Activated T-cell treated with anti-CD3 and anti-CD28 coated beads, Interleukin-2, amount 50 U/mL, for 72 hours (primary cell): ENCODE data around the gene SRRD. TPM values are rescaled to one million over a fixed set of nuclear protein-coding genes. Genes with fewer than 3 reads are reported as not detected.
"Not testable (repeated sequence)": the region's sequence is repeated elsewhere in the genome, so short reads cannot be mapped to it uniquely, and the experiment has no call there.

Source experiments
- ATAC-seq, 2 donors: fragments of 150-1000 bp; cut with Tn5 transposase; replicated peaks in 1 of 2; 2 replicates each; pipeline ENCODE4 v1.10.0; 2021; ENCODE audit warnings: moderate library complexity in 2 of 2, mild to moderate bottlenecking in 1 of 2
- DNase-seq, 2 donors: peaks; one replicate each; pipeline ENCODE4 v3.0.0; 2021 to 2022; ENCODE audit warnings: mixed read lengths in 1 of 2
- H3K27ac Mint-ChIP-seq: one replicate; pipeline ENCODE4 v1.8.0; 2022; ENCODE audit warnings: mild to moderate bottlenecking, moderate library complexity, mixed read lengths
- H3K27me3 Mint-ChIP-seq: one replicate; pipeline ENCODE4 v1.8.0; 2022; ENCODE audit warnings: low read depth, mixed read lengths
- H3K36me3 Mint-ChIP-seq, 2 donors: one replicate each; pipeline ENCODE4 v1.8.0; 2022; ENCODE audit warnings: mixed read lengths in 2 of 2, mild to moderate bottlenecking in 1 of 2; ENCODE audit not compliant: insufficient read depth in 2 of 2
- H3K4me1 Mint-ChIP-seq: one replicate; pipeline ENCODE4 v1.8.0; 2022; ENCODE audit warnings: low read depth, mixed read lengths
- H3K4me3 Mint-ChIP-seq, 2 donors: one replicate each; pipeline ENCODE4 v1.8.0; 2022; ENCODE audit warnings: mild to moderate bottlenecking in 2 of 2, mixed read lengths in 2 of 2, moderate library complexity in 2 of 2
- H3K9me3 Mint-ChIP-seq, 2 donors: one replicate each; pipeline ENCODE4 v1.8.0; 2022; ENCODE audit warnings: mixed read lengths in 2 of 2
- total RNA-seq, 2 donors: library from RNA; stranded (reverse); gene quantifications; one replicate each; pipeline ENCODE4 v1.2.3, GENCODE V29; 2022

Gene SRRD, protein sequence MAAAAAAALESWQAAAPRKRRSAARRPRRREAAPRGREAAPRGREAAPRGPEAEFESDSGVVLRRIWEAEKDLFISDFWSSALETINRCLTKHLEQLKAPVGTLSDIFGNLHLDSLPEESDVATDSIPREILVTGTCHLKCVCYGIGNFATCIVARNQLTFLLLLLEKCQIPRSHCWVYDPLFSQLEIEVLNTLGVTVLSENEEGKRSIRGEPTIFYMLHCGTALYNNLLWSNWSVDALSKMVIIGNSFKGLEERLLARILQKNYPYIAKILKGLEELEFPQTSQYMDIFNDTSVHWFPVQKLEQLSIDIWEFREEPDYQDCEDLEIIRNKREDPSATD
- 10 to 100 TPM; 13.5 to 20.0 TPM for total RNA-seq

- Mint-ChIP-seq H3K4me1 (peaks cover 74% of the 10 kb centered on the region), H3K27me3 (no peaks in the 10 kb centered on the region), H3K36me3 (peaks cover 1 to 6% of the 10 kb centered on the region in 2 donors), H3K27ac (peak within 1 kb of the TSS; percentile 97), H3K9me3 (no peaks in the 10 kb centered on the region), H3K4me3 (peak within 1 kb of the TSS; percentile 90 to 95)
- DNase-seq (peak; percentile 93 to 96), ATAC-seq (peak; percentile 88 to 90)
These were observed at the start of gene SRRD, which contains the start of gene HPS4 for GRCh38 chr22:26483439-26484359. Gene SRRD, plus strand, starts transcription at chr22:26483877. Its CDS starts 14 bp downstream, at chr22:26483891. Gene HPS4, minus strand, starts transcription at chr22:26483783. Its CDS starts 2,021 bp downstream, at chr22:26481762.

GRCh38 chr22:26435327-26436093, 48.2 kb upstream of the SRRD start:
- DNase-seq (no peak), ATAC-seq (no peak)
- H3K27me3 Mint-ChIP-seq: no peaks in the 10 kb centered on the region
- no peaks in the 10 kb centered on the region for H3K9me3 Mint-ChIP-seq
- peaks cover 52% of the 10 kb centered on the region for H3K4me1 Mint-ChIP-seq
- no peak overlapping the region for H3K27ac Mint-ChIP-seq
- H3K36me3 Mint-ChIP-seq: peaks cover 0 to 13% of the 10 kb centered on the region in 2 donors
- H3K4me3 Mint-ChIP-seq: no peak overlapping the region

DNA sequence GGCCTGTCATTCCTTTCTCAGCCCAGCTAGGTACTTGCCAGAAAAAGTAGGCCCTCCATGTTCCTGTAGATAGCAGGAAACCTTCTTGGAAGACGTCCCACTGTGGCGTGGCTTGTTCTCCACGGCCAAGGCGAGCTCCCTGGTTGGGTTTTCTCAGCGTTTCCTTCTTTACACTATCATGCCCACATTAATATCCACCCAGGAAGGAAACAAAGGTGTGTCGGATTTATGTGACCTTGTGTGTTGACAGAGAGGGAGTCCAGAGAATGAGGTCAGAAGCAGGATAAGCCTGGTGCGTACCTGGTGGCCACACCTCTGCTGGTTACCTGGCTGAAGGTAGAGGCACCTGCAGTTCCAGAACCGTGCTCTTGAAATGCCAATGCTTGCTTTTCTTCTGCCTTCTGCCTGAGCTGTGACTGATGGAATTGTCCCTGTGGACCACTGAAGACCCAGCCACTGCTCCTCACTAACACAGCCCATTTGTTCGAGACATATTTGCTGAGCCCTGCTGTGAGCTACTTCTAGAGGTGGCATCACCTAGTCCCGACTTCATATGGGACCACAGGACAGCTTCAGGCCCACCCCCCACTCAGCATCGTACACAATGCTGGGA, 46.7 kb upstream of the SRRD start:
- Mint-ChIP-seq H3K4me1 (peaks cover 37% of the 10 kb centered on the region), H3K27me3 (no peaks in the 10 kb centered on the region), H3K9me3 (no peaks in the 10 kb centered on the region), H3K36me3 (peaks cover 0 to 13% of the 10 kb centered on the region in 2 donors), H3K27ac (no peak overlapping the region), H3K4me3 (no peak overlapping the region)
- ATAC-seq (no peak), DNase-seq (no peak)

DNA sequence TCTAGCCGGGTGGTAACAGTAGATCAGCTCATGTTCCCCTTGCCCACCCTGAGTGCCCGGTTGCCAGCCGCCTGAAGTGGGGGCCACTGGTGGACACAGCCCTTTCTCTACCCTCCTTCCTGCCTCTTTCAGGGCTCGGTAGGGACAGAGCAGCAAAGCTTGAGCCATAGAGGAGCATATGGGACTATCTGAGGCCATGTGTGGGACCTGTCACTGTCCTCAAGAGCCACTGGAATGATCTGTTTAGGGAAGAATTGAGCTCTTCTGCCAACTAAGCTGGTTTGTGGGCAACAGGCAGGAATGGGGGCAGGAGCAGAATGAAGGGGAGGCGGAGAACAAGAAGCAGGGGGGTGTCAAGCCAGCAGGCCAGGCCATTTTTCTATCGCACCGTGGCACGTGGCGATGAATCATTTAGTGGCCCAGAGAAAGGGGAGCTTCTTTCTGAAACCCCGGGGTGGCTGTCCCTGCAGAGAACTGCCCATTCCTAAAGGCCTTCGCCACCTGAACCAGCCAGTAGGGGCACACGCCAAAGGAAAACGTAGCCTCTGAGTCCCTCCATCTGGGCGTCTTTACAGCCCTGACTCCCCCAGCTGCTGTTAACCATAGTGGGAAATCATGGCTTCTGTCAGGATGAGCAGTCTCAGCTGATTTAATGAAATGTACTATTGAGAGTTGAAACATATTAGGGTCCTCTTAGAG, 45.8 kb upstream of the SRRD start:
- no peaks in the 10 kb centered on the region for H3K9me3 Mint-ChIP-seq
- no peak overlapping the region for H3K4me3 Mint-ChIP-seq
- no peak for DNase-seq
- H3K27me3 Mint-ChIP-seq: no peaks in the 10 kb centered on the region
- no peak for ATAC-seq
- H3K27ac Mint-ChIP-seq: no peak overlapping the region
- H3K36me3 Mint-ChIP-seq: peaks cover 0 to 13% of the 10 kb centered on the region in 2 donors
- peaks cover 28% of the 10 kb centered on the region for H3K4me1 Mint-ChIP-seq

- H3K9me3 Mint-ChIP-seq, DNase-seq, H3K27ac Mint-ChIP-seq, H3K27me3 Mint-ChIP-seq, ATAC-seq, H3K4me3 Mint-ChIP-seq: not testable (repeated sequence)
- Mint-ChIP-seq H3K36me3 (peaks cover 0 to 12% of the 10 kb centered on the region in 2 donors), H3K4me1 (peaks cover 28% of the 10 kb centered on the region)
These were observed 44.9 kb upstream of the SRRD start for GRCh38 chr22:26438776-26439175.

GRCh38 chr22:26439559-26439958, 44.1 kb upstream of the SRRD start:
- H3K36me3 Mint-ChIP-seq: peaks cover 0 to 12% of the 10 kb centered on the region in 2 donors
- DNase-seq: no peak

GRCh38 chr22:26442086-26442756, 41.5 kb upstream of the SRRD start:
- H3K27ac Mint-ChIP-seq: no peak overlapping the region
- ATAC-seq: no peak
- H3K27me3 Mint-ChIP-seq: no peaks in the 10 kb centered on the region
- peaks cover 0 to 6% of the 10 kb centered on the region in 2 donors for H3K36me3 Mint-ChIP-seq
- H3K4me1 Mint-ChIP-seq: peaks cover 5% of the 10 kb centered on the region
- H3K4me3 Mint-ChIP-seq: no peak overlapping the region
- no peak for DNase-seq
- H3K9me3 Mint-ChIP-seq: no peaks in the 10 kb centered on the region

More at GRCh38 chr22:26439559-26439958, 44.1 kb upstream of the SRRD start:
- ATAC-seq: no peak
- Mint-ChIP-seq H3K4me1 (peaks cover 28% of the 10 kb centered on the region), H3K4me3 (no peak overlapping the region), H3K27ac (no peak overlapping the region), H3K27me3 (no peaks in the 10 kb centered on the region), H3K9me3 (no peaks in the 10 kb centered on the region)

- H3K4me3 Mint-ChIP-seq: no peak overlapping the region
- H3K9me3 Mint-ChIP-seq: no peaks in the 10 kb centered on the region
- H3K36me3 Mint-ChIP-seq: peaks cover 0 to 6% of the 10 kb centered on the region in 2 donors
- no peaks in the 10 kb centered on the region for H3K4me1 Mint-ChIP-seq
- no peaks in the 10 kb centered on the region for H3K27me3 Mint-ChIP-seq
- ATAC-seq (no peak), DNase-seq (no peak)
- H3K27ac Mint-ChIP-seq: peak overlapping the region; percentile 87
These were observed 39.6 kb upstream of the SRRD start for GRCh38 chr22:26443901-26444690.

GRCh38 chr22:26444777-26445176, 38.9 kb upstream of the SRRD start:
- Mint-ChIP-seq H3K27ac (no peak overlapping the region), H3K9me3 (no peaks in the 10 kb centered on the region)

DNA sequence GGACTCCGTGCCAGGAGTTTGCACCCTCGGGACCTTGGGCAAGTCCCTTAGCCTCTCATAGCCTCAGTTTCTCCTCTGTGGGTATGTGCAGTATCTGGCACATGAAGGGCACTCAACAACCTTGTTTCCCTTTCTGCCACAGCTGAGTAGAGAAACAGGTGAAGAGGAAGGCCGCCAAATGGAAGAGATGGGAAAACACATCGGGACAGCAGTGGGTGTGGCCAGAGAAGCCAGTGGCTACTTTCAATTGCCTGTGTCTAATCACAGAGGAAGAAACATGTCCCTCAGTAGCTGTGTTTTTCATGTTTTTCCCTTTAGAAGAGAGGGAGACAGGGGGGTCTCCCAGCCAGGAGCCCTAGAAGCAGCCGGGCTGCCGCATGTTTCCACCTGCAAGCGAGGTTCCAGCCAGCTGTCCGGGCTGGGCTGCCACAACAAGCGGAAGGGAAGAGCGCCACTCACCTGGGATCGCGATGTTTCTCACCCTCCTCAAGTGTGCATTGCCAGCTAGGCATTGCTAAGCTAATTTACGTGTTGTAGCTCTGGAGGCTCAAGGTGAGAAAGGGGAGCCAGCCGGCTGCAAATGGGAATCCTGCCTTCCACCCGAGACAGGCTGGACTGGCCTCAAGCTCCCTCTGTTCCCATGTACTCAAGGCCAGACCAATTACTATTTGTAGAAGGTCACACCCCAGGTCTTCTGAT, 38.0 kb upstream of the SRRD start:
- Mint-ChIP-seq H3K4me3 (no peak overlapping the region), H3K27me3 (no peaks in the 10 kb centered on the region), H3K27ac (no peak overlapping the region)

More at GRCh38 chr22:26444777-26445176, 38.9 kb upstream of the SRRD start:
- no peaks in the 10 kb centered on the region for H3K27me3 Mint-ChIP-seq
- ATAC-seq (no peak), DNase-seq (no peak)
- H3K4me3 Mint-ChIP-seq: no peak overlapping the region
- no peaks in the 10 kb centered on the region for H3K4me1 Mint-ChIP-seq
- peaks cover 0 to 6% of the 10 kb centered on the region in 2 donors for H3K36me3 Mint-ChIP-seq

More for the DNA sequence above, 38.0 kb upstream of the SRRD start:
- Mint-ChIP-seq H3K36me3 (peaks cover 0 to 6% of the 10 kb centered on the region in 2 donors), H3K9me3 (no peaks in the 10 kb centered on the region), H3K4me1 (no peaks in the 10 kb centered on the region)
- ATAC-seq (no peak), DNase-seq (no peak)
